ENCODE results near the gene TEX47. TPM values are rescaled to one million over a fixed set of nuclear protein-coding genes. Genes with fewer than 3 reads are reported as not detected.

Gene TEX47
- not detected for total RNA-seq

DNA sequence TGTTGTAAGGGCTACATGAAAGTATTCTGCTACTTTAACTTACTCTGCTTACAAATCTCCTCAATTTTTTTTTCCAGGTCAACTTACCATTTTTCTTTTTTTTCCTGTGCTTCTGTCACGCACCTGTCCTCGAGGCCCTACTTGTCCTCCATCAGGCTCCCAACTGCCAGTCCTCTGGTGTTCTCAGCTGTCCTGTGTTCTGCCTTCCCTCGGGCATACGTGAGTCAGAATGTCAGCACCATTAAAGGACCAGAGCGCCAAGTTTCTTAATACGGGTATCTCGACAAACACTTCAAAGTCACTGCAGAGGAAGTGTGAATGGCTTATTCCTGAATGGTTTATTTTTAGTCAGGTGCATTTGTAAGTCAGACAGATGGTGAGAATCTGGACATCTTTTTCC is at the start of gene TEX47:
TEX47 (minus strand) TSS at position 185 of the 400 bp plus-strand sequence. CDS start 795 bp downstream, outside the sequence.
- DNase-seq (ENCODE audit: low spot score), result no peak

DNA sequence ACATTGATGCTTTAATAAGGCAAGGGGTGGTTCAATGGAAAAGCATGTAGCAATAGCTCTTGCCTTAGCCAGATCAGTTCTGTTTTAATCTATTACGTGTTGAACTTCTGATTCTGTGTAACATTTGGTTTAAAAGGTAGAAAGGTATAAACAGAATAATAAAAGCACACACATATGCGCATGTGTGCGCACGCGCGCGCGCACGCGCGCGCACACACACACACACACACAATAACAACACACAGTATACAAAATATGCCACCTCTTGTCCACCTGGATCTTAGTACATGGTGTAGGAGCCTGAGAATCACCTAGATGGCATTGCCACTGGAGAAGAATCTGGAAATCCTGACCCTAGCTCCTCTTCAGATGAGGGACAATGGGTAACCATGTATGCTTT is 49.6 kb upstream of the TEX47 start:
- DNase-seq (ENCODE audit: low spot score), result no peak

DNA sequence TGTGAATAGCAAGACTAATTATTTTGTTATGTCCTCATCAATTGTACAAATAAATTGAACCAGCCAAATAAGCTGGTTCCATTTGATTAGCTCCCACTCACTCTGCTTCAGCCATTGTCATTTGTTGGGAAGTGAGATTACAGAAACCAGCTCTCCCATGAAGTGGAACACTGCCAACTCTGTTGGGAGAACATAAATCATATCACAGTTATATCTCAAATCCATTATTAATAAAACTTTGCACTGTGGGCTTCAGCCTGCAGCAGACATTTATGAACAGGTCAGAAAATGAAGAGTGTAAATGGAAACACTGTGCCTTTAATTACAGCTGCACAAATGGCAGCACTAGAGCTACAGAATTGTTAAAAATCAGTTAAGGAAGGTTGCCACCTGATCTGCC is 46.7 kb upstream of the TEX47 start:
- DNase-seq (ENCODE audit: low spot score), result no peak

DNA sequence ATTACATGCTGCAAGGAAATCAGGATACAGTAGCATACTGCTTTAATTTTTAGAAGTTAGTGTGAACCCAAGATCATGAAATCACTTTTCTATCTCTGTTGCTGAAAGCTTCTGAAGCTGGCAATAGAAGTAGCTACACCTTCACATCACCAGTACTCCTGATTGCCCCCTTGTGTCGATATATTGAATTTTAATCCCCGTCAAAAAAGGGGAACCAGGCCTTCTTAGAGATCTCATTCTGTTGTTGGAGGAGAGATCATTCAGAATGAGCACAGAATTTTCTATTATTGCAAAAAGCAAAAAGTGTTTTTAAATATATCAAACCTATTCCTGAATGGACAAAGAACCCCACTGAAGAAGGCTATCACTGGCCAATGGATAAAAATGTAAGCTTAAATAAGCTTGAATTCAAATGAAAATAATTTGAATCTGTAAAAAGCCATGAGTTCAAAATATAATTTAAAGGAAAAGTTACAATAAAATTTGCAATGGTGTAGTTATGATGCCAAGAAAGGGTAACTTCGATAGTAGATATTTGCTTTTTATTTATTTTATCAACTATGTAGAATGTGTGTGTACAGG is 39.7 kb upstream of the TEX47 start:
- no peak for DNase-seq (ENCODE audit: low spot score)

DNA sequence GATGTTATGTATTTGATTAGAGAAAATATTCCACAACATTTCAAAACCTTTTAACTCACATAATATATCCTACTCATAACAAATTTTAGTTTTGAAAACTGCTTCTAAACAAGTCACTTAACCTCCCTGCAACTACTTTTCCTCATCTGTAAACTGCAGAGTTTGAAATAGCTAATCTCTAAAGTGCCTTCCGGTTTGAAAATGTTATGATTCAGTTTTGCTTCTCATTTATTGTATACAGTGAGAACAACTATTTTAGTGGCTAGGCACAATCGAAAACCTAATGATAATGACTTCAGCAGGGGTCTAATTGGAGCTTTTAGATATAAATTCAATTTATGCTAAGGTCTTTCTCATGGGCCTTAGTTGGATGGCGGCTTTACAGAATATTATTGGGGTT is 30.7 kb upstream of the TEX47 start:
- DNase-seq (ENCODE audit: low spot score), result no peak

DNA sequence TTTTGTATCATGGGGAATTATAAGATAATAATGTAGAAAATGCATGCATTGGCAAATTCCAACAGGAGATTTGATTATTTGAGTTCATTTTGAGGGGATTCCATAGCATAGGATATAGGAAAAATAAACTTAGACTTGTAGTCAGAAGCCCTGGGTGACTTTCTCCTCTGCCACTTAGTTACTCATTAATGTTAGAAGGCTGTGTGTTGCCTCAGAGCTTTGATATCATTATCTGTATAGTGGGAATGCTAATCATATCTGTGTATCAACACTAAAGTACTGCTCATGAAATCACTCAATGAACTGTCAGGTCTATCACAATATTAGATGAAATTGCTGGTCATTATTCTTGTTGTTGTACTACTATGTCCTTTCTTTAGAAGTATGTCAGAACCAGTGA is 23.0 kb upstream of the TEX47 start:
- DNase-seq (ENCODE audit: low spot score), result no peak

DNA sequence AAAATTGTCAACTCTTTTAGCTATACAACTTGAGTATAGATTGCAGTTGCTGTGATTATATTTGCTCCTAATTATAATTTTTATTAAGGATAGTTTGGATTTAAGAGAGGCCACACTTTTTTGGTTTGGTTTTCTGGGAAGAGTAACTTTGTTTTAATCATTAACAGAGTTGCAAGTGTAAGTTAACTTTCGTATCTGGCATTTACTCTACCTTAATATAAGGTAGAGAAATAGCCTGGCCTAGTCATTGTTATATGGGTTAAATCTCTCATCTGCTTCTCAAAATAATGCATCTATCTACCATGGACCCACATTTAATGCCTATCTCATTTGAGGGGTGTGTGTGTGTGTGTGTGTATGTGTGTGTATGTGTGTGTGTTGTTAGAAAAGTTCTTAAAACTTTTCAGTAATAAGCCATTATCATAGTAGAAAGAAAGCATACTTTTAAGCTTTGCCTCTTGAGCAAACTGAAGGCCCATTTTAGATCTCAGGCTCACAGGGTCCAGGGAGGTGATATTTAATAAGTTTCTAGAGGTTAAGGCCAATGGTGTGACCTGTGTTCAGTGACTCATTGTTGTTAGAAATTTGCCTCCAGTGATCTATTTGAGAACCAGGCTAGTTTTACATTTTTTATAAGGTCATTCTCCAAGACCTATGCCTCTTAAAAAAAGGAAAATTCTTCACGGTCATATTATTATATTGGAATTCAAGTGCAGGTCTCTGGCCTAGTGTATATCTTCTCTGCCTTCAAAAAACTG is 10.9 kb upstream of the TEX47 start:
- DNase-seq (ENCODE audit: low spot score), result no peak

DNA sequence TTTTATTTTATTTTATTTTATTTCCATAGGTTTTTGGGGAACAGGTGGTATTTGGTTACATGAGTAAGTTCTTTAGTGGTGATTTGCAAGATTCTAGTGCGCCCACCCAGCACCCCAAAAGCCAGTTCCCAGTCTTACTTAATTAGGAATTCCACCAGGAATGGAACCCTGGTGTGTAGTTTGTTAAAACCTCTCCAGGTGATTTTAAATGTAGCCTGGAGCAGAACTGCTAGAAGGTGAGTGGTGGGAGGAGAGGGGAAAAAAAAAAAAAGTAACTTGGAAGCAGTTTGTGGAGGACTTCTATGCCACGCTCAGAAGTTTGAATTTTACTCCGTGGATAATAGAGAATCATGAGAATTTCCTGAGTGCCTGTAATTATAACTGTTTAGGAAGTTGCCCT is 5.5 kb upstream of the TEX47 start:
- no peak for DNase-seq (ENCODE audit: low spot score)

DNA sequence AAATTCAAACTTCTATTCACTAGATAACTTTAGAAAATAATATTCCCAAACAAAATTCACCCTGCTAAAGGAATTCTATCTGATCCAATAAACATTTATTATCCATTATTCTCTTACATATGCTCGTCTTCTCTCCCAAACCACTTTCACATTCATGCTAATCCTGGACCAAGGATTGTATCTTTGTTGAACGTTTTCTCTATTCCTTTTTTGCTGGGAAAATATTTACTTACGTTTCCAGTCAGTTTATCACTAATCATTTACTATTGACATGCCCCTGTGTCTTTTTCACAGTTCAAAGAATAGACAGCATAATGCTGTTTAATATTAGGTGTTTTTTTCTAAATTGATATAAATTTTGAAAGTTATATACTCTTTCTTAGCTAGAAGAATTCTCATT is 3.2 kb downstream of the TEX47 start:
- no peak for DNase-seq (ENCODE audit: low spot score)

DNA sequence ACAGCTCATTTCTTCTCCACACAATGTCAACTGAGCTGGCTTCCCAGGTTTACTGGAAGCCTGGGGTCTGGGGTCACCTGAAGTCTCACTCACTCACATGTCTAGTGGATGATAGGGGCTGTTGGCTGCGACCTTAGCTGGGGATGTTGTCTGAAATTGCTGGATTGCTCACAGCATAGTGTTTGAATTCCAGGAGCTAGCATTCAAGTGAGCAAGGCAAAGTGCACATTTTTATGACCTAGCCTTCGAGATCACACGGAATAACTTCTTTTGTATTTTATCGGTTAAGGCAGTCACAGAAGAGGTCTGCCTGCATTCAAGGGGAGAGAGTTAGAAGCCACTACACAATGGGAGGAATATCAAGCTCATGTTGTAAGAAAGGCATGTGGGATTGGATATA is 3.6 kb downstream of the TEX47 start:
- no peak for DNase-seq (ENCODE audit: low spot score)

DNA sequence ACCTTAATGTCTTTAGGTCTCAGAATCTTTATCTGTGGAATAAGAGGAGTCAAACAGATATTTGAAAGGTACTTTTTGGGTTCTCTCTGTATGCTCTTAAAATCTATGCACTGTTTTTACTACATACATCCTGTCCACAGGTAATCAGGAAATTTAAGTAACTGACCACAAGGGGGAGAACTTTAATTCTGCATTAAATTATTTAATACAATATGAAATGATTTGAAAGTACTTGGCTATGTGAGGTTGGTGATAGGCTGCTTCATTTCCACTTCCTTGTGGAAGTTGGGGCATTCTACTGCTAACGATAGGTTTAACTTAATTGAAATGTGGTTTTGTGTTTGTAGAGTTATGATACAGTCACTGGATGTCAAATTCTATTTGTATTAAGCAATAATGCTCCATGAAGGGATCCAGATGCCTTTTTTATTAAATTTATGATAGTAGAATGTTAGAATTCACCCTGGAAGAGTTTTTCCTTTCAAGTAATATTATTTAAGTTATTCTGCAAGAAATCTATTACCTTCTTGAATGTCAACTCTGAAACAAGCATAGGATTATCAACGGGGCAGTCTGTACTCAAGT is 6.0 kb downstream of the TEX47 start:
- no peak for DNase-seq (ENCODE audit: low spot score)

DNA sequence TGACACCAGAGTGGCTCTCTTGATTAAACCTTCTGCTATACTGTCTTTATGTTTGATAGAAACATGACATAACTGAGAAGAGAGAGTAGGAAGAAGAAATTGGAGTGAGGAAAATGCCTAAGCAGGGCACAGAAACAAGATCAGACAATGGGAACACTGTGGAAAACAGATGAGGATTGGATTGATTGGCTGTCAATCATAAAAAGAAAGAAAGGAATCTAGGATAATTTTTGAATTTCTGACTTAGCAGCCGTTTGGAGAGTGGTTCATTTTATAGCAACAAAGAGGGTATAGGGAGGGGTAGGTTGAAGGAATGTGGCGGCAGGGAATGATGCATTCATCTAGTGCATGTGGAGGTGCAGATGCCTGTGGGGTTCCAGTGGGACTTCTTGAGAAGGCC is 7.8 kb downstream of the TEX47 start:
- DNase-seq (ENCODE audit: low spot score), result no peak

DNA sequence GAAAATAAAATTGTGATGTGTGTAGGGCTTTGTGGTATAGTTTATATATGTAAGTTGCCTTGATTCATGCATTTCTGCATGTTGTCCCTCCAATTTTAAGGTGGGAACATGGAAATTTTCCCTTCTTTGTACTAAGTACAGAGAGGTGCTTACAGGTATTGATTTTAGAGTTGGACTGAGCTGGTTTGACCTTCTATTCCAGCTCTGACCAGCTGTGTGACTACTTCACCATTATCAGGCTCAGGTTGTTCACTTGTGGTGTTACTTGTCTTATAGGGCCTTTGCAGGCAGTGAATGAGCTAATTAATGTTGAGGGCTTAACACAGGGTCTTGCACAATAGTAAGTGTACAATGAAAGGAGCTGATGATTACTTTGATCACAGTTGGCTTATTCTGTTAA is 19.7 kb downstream of the TEX47 start:
- no peak for DNase-seq (ENCODE audit: low spot score)

DNA sequence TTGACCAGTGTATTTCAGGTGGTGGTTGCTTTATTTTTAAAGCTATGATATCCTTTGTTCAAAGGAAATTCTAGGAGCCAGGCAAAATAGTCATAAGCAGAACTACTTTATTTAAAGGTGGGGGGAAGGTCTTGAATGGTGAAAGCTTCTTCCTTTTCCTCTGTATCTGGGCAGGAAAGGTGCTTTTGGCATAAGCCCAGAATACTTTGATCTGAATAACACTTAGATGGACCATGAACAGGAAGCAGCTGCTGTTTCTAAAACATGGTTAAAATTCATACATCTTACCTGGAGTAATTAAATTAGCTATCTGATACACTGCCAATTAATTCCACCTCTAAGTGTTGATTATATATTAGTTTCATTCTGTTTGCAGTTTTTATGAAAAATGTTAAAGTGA is 22.8 kb downstream of the TEX47 start:
- DNase-seq (ENCODE audit: low spot score), result no peak

DNA sequence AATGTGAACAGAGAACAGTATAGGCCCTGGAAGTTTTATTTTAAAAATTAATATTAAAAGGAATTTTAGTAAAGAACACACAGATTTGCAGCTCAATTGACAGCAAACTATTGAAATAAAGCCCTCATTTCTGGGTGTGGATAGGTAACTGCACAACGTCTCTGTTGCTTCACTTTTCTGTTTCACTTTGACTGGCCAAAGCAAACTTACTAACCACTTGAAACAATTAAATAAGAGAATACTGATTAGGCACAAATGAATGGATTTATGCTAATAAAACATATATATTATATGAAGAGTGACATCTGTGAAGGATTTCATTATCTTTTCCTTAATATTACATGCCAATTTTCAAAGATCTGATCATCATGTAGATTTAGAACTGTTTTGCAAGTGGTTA is 24.1 kb downstream of the TEX47 start:
- DNase-seq (ENCODE audit: low spot score), result no peak

DNA sequence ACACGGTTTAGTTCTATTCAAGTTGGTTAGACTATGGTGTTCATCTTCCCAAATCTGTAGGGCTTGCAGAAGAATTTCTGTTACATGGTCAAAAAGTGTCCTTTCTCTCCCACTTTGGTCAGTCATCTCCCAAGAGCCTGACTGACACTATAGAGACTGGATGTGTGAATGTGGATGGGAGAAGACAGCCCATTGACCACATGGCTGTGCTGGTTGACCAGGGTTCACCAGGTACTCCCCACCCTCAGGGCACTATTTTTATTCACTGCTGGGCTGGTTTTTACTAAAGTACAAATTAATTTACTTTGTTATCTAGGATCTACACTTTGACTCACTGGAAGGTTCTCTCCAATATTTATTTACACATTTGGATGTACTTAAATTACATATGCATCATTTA is 33.8 kb downstream of the TEX47 start:
- DNase-seq (ENCODE audit: low spot score), result no peak

DNA sequence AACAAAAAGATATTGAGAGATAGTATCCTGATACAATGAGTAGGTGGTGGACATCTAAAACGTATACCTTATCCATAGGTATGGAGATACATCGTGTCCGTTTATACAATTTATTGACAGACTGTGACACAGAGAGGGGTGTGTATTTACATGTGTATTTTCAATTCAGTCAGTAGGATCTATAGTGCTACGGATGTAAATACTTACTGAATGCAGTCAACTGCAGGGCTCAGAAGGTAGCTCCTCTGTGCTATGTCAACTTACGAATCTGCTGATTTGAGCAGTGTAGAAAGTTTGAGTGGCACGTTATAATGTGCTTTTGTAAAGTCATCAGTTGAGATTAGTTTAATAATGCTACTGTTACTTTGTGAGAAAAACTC is 35.4 kb downstream of the TEX47 start:
- DNase-seq (ENCODE audit: low spot score), result no peak

DNA sequence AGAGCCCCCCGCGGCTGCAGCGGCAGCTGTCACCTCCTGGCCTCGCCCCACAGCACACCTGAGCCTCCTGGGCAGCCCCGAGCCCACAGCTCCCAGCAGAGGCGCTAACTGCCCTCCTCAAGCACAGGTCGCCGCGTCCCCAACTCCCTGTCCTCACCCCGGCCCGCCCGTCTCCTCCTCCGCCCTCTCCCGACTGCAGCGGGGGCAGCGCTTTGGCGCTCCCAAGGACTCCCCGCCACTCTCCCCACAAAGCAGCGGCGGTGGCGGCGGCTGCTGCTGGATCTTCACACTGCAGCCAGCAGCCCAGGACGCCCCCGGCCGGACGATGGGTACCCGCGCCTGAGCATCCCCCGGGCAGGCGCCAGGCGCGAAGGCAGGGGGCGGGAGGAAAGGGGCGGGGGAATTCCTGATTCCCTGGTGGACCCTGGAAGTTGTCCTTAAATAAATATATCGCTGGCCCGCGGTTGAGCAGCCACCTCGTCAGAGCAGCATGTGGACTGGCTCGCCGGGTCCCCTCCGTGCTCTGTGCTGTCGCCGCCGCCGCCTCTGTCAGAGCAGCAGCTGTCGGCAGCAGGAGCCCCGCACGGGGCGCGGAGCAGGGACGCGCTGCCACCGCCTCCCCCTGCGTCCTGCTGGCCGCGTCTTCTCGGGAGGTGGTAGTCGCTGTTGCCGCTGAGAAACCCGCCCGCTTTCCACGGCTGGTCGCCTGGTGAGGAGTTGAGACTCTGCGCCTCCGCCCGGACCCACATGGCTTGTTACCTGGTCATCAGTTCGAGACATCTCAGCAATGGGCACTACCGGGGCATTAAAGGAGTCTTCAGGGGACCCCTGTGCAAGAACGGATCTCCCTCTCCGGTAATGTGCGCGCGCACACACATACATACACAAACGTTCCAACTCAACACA is 36.1 kb downstream of the TEX47 start, which contains the start of gene ZNF804B:
ZNF804B (plus strand) TSS at position 471 of the 906 bp plus-strand sequence; CDS start at position 748, 277 bp downstream.
- DNase-seq (ENCODE audit: low spot score), result no peak

DNA sequence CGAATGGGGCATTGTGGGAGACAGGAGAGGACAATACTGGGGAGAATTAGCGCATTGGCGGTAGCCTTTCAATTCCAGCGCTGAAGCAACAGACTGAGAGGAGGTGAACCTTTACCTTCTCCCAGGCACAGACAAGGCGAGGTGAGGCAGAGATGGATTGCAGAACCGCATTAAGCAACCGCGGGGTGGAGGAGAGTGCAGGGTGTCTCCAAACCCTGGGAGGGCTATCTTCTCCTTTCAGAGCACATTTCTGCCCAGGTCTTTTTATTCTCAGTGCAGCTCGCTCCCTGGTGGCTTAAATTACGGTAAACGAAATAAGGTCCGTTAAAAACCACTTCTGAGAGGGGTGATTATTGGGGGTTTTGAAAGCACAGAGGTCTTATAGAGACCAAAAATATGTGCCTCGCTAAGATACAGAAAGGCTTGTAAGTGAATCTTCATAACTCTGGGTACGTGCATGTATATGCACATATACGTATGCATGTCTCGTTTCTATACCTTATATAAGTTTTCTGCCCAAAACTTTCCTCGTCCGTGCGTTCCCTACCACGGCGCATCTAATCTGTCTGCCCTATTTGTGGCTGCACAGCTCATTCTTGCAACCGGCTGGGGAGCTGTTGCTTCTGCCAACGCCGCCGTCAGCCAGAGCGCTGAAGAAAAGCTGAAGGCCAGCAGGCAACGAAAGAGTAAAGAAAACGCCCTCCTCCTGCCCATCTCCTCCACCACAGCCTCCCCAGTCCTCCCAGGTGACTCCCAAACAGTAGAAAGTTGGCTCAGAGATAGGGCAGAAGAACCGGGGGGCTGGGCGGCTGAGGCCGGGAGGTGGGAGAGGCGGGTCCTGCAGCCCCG is 36.9 kb downstream of the TEX47 start:
- DNase-seq (ENCODE audit: low spot score), result no peak

DNA sequence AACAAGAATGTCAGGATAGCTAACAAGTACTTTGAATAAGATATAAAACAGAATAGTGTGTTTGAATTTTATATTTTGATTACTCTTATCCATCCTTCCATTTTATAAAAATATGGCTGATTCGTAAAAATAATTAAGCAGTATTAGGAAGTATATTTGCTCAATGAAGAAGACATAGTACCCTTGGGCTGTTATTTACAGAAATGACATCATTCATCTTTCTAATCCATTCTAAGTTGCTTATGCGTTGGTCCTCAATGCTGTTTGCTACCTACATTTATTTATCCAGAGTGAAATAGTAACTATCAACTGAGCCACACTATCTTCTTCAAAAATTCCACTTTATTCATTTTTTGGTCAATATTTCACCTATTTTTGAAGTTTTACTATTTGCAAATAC is 38.2 kb downstream of the TEX47 start:
- DNase-seq (ENCODE audit: low spot score), result no peak

DNA sequence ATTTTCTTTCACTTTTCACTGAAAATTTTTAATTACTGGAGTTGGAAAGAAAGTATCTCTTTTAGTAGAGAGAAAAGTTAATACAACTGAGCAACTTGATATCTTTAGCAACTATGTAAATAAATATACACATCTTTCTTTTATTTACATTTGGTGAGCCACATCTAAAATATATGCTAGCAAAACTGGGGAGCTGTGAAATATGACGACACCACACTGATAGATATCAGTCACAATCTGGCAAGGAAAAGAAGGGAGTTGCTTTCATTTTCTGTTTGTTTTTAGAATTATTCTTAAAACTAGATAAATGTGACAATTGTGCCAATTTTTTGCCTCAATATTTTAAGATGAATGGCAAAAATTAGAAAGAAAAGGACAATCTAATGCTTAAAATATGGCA is 38.7 kb downstream of the TEX47 start:
- no peak for DNase-seq (ENCODE audit: low spot score)

All from mucosa of gallbladder (tissue), 1 donor.